Cardiac atrium fibroblast (primary cell): Measurements from ENCODE around the gene STRIP2. TPM values are rescaled to one million over a fixed set of nuclear protein-coding genes. Genes with fewer than 3 reads are reported as not detected.

Experiments
- total RNA-seq: library from RNA; depleted of rRNA; stranded (reverse); fragments of >200 nt; gene quantifications from 2 replicates; pipeline ENCODE4 v1.2.3, GENCODE V29; 2015

Gene STRIP2
- 1.3 and 4.2 TPM in 2 replicates for total RNA-seq

GRCh38 chr7:129433847-129434674 lies at the start of gene STRIP2:
Gene STRIP2, plus strand, starts transcription at chr7:129434432. Its CDS starts 41 bp downstream, at chr7:129434473.

GRCh38 chr7:129501760-129502707 lies 67.8 kb downstream of the STRIP2 start, which contains the start of gene SMKR1:
Gene SMKR1, plus strand, starts transcription at chr7:129502531. Its CDS starts 294 bp downstream, at chr7:129502825.

Other genes starting within 250 kb of the STRIP2 start
- gene SMO, start 245.8 kb upstream of the STRIP2 start, total RNA-seq: 16.5 and 16.6 TPM in 2 replicates
- gene AHCYL2, start 209.4 kb upstream of the STRIP2 start, total RNA-seq: 12.0 and 15.2 TPM in 2 replicates
- gene SMKR1, start 68.1 kb downstream of the STRIP2 start, total RNA-seq: not detected in 2 replicates
- gene NRF1, start 177.3 kb downstream of the STRIP2 start, total RNA-seq: 6.0 and 14.8 TPM in 2 replicates